Measurements from ENCODE around the gene HIPK3. TPM values are rescaled to one million over a fixed set of nuclear protein-coding genes. Genes with fewer than 3 reads are reported as not detected.

Gene HIPK3
- total and polyA plus RNA-seq, 2 donors (not counting 3 experiments of a cell fraction or from before 2014, with no cell fraction given), result 13.3 to 36.1 TPM

DNA sequence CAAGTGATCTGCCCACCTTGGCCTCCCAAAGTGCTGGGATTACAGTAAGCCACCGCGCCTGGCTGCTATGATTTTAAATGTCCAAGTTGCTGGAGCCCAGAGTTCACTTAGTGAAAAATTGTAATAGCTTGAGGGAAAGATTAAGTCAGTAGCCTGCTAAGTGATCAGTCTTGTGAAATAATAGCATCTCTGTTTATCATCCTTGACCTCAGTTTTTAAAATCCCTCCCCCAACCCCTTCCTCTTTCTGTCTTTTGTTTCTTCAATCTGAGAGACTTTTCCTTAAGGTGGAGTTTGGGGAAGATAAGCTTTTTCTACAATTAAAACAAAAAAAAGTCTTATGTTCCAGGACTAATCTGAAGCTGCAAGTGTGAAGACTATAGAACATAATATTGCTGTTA lies 6.4 kb downstream of the HIPK3 start:
- H3K4me3 ChIP-seq (replicated peaks in 1 of 3; ENCODE audit: insufficient read depth in 1 of 3, low read depth in 1 of 3, low read length in 3 of 3), result no peak overlapping the region
- H3K27ac ChIP-seq (ENCODE audit: insufficient read depth, low read depth, low read length), result no peak overlapping the region
- ChIA-PET CTCF (interaction anchor here (1.2 kb wide), 1 partner anchor 11 kb away, joined by 4 read pairs; no protein-coding TSS in a partner anchor), POLR2A (no interaction called here)
- peaks cover 96% of the 10 kb centered on the region for H3K79me2 ChIP-seq (ENCODE audit: control insufficient read depth, insufficient read depth, low read length)
- FAIRE-seq, result no peak
- TF ChIP-seq JUN (IDR thresholded peaks at IDR 0.05; ENCODE audit: borderline replicate concordance, insufficient read depth, insufficient read length, low read depth), result no peak
- TF ChIP-seq GATA2 (IDR thresholded peaks at IDR 0.05; ENCODE audit: insufficient read depth, insufficient read length, low read depth, low read length), result no peak
- TF ChIP-seq POLR2AphosphoS5 (IDR thresholded peaks at IDR 0.05; ENCODE audit: insufficient read depth, low read depth, low read length), result no peak
- TF ChIP-seq EZH2 (IDR thresholded peaks at IDR 0.05; ENCODE audit: borderline replicate concordance, low read depth, low read length, severe bottlenecking), result no peak
- H3K4me1 ChIP-seq (ENCODE audit: control insufficient read depth, extremely low read depth, insufficient read depth, low read length), result peaks cover 12% of the 10 kb centered on the region
- no peak for DNase-seq (ENCODE audit: low read depth, low spot score)
- no peaks in the 10 kb centered on the region for H3K9me1 ChIP-seq (replicated peaks; ENCODE audit: control insufficient read depth, extremely low read depth, insufficient read depth, low read length)
- H2AFZ ChIP-seq (ENCODE audit: low read depth, low read length), result no peak overlapping the region
- peaks cover 2% of the 10 kb centered on the region for H4K20me1 ChIP-seq (replicated peaks; ENCODE audit: control insufficient read depth, extremely low read depth, insufficient read depth, low read length)
- dilution Hi-C loops (cut with MboI; ENCODE audit: extremely low pct_ligation_motif_present, low sequenced_read_pairs), result no loop called here
- H3K9me3 ChIP-seq (replicated peaks; ENCODE audit: control insufficient read depth, insufficient read depth, low read length), result no peaks in the 10 kb centered on the region
- no peak overlapping the region for H3K4me2 ChIP-seq (ENCODE audit: insufficient read depth, low read length)
- H3K27me3 ChIP-seq (ENCODE audit: control insufficient read depth in 2 of 2, insufficient read depth in 2 of 2, low read length in 2 of 2), result no peaks in the 10 kb centered on the region
- H3K36me3 ChIP-seq (ENCODE audit: control insufficient read depth in 2 of 2, extremely low read depth in 1 of 2, insufficient read depth in 2 of 2, low read length in 2 of 2), result no peaks in the 10 kb centered on the region
- H3K9ac ChIP-seq (replicated peaks; ENCODE audit: extremely low read depth, insufficient read depth, low read length), result no peak overlapping the region
- no TSS peak for BruUV-seq (replicated peaks)
- intact Hi-C loops (cut with micrococcal nuclease), result no loop called here

DNA sequence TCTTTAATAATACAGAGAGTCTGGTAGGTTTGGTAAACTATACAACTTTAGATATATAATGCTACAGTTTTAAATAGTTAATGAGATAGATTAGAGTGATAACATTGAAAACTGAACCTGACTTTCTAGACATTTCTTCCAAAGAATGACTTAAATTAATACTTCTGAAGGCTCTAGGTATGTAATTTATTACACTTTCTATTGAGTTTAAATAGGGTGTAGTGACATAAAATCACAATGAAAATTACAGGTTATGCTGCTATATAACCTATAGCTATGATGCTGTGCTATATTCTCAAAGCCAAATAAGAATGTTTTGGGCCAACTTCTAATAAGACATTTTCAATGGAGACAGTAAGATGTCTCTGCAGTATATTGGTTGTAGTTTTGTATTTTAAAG lies 7.7 kb downstream of the HIPK3 start:
- no peaks in the 10 kb centered on the region for H3K9me3 ChIP-seq (replicated peaks; ENCODE audit: control insufficient read depth, insufficient read depth, low read length)
- DNase-seq (ENCODE audit: low read depth, low spot score), result no peak
- H3K9me1 ChIP-seq (replicated peaks; ENCODE audit: control insufficient read depth, extremely low read depth, insufficient read depth, low read length), result no peaks in the 10 kb centered on the region
- no peak for FAIRE-seq
- H3K27ac ChIP-seq (ENCODE audit: insufficient read depth, low read depth, low read length), result no peak overlapping the region
- no peaks in the 10 kb centered on the region for H3K27me3 ChIP-seq (ENCODE audit: control insufficient read depth in 2 of 2, insufficient read depth in 2 of 2, low read length in 2 of 2)
- TF ChIP-seq MYC (IDR thresholded peaks at IDR 0.05; ENCODE audit: low read depth, low read length), result no peak
- TF ChIP-seq, protein P1, sequence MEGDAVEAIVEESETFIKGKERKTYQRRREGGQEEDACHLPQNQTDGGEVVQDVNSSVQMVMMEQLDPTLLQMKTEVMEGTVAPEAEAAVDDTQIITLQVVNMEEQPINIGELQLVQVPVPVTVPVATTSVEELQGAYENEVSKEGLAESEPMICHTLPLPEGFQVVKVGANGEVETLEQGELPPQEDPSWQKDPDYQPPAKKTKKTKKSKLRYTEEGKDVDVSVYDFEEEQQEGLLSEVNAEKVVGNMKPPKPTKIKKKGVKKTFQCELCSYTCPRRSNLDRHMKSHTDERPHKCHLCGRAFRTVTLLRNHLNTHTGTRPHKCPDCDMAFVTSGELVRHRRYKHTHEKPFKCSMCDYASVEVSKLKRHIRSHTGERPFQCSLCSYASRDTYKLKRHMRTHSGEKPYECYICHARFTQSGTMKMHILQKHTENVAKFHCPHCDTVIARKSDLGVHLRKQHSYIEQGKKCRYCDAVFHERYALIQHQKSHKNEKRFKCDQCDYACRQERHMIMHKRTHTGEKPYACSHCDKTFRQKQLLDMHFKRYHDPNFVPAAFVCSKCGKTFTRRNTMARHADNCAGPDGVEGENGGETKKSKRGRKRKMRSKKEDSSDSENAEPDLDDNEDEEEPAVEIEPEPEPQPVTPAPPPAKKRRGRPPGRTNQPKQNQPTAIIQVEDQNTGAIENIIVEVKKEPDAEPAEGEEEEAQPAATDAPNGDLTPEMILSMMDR (IDR thresholded peaks at IDR 0.05; ENCODE audit: extremely low read depth in 1 of 2, insufficient read depth in 1 of 2, low read depth in 1 of 2, low read length in 2 of 2), result no peak
- no peak for TF ChIP-seq POLR2A (IDR thresholded peaks at IDR 0.05; ENCODE audit: low read depth, low read length)
- no peak for TF ChIP-seq JUN (IDR thresholded peaks at IDR 0.05; ENCODE audit: borderline replicate concordance, insufficient read depth, insufficient read length, low read depth)
- TF ChIP-seq POLR2AphosphoS5 (IDR thresholded peaks at IDR 0.05; ENCODE audit: insufficient read depth, low read depth, low read length), result no peak
- TF ChIP-seq FOS (IDR thresholded peaks at IDR 0.05; ENCODE audit: borderline replicate concordance, insufficient read depth, low read length), result no peak
- TF ChIP-seq EZH2 (IDR thresholded peaks at IDR 0.05; ENCODE audit: borderline replicate concordance, low read depth, low read length, severe bottlenecking), result no peak
- TF ChIP-seq GATA2 (IDR thresholded peaks at IDR 0.05; ENCODE audit: insufficient read depth, insufficient read length, low read depth, low read length), result no peak
- TF ChIP-seq, protein P2, sequence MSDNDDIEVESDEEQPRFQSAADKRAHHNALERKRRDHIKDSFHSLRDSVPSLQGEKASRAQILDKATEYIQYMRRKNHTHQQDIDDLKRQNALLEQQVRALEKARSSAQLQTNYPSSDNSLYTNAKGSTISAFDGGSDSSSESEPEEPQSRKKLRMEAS (IDR thresholded peaks at IDR 0.05; ENCODE audit: insufficient read depth, insufficient read length), result no peak
- H4K20me1 ChIP-seq (replicated peaks; ENCODE audit: control insufficient read depth, extremely low read depth, insufficient read depth, low read length), result peaks cover 6% of the 10 kb centered on the region
- no peak overlapping the region for H3K4me3 ChIP-seq (replicated peaks in 1 of 3; ENCODE audit: insufficient read depth in 1 of 3, low read depth in 1 of 3, low read length in 3 of 3)
- dilution Hi-C loops (cut with MboI; ENCODE audit: extremely low pct_ligation_motif_present, low sequenced_read_pairs), result no loop called here
- H2AFZ ChIP-seq (ENCODE audit: low read depth, low read length), result no peak overlapping the region
- peaks cover 95% of the 10 kb centered on the region for H3K79me2 ChIP-seq (ENCODE audit: control insufficient read depth, insufficient read depth, low read length)
- no peak overlapping the region for H3K4me2 ChIP-seq (ENCODE audit: insufficient read depth, low read length)
- no TSS peak for BruUV-seq (replicated peaks)
- H3K9ac ChIP-seq (replicated peaks; ENCODE audit: extremely low read depth, insufficient read depth, low read length), result no peak overlapping the region
- no peaks in the 10 kb centered on the region for H3K36me3 ChIP-seq (ENCODE audit: control insufficient read depth in 2 of 2, extremely low read depth in 1 of 2, insufficient read depth in 2 of 2, low read length in 2 of 2)
- ChIA-PET POLR2A (no interaction called here), CTCF (no interaction called here)
- intact Hi-C loops (cut with micrococcal nuclease), result no loop called here
- H3K4me1 ChIP-seq (ENCODE audit: control insufficient read depth, extremely low read depth, insufficient read depth, low read length), result peaks cover 8% of the 10 kb centered on the region
